ENCODE results near the gene C10orf71.

C10orf71 gene

GRCh38 chr10:49375611-49376010, 76.6 kb downstream of the C10orf71 start:
- H3K9me3 Mint-ChIP-seq, result no peaks in the 10 kb centered on the region
- DNase-seq (ENCODE audit: low spot score in 2 of 2), result no peak
- H3K4me3 Mint-ChIP-seq, result no peak overlapping the region
- no peak overlapping the region for H3K27ac Mint-ChIP-seq
- H3K27me3 Mint-ChIP-seq, result peaks cover 6% of the 10 kb centered on the region
- no peaks in the 10 kb centered on the region for H3K36me3 Mint-ChIP-seq
- ATAC-seq (ENCODE audit: low read depth), result no peak
- no peaks in the 10 kb centered on the region for H3K4me1 Mint-ChIP-seq
